ENCODE results near the gene TK2.

TK2 gene

GRCh38 chr16:66592241-66592640, 42.3 kb upstream of the TK2 start:
- Histone ChIP-seq H3K27ac (no peak overlapping the region), H3K36me3 (no peaks in the 10 kb centered on the region), H3K9me3 (ENCODE audit: severe bottlenecking) (no peaks in the 10 kb centered on the region), H3K4me3 (ENCODE audit: low read depth, low read length) (no peak overlapping the region), H3K27me3 (ENCODE audit: insufficient read depth, low read depth, severe bottlenecking) (no peaks in the 10 kb centered on the region)
- no peak for DNase-seq
- TF ChIP-seq CTCF (IDR thresholded peaks at IDR 0.05; ENCODE audit: low read depth, low read length): no peak

- no peaks in the 10 kb centered on the region for H3K9me3 ChIP-seq (ENCODE audit: severe bottlenecking)
- no peaks in the 10 kb centered on the region for H3K36me3 ChIP-seq
- H3K4me3 ChIP-seq (ENCODE audit: low read depth, low read length): no peak overlapping the region
- no peak for TF ChIP-seq CTCF (IDR thresholded peaks at IDR 0.05; ENCODE audit: low read depth, low read length)
- H3K27me3 ChIP-seq (ENCODE audit: insufficient read depth, low read depth, severe bottlenecking): no peaks in the 10 kb centered on the region
- no peak for DNase-seq
- H3K27ac ChIP-seq: no peak overlapping the region
Observed at GRCh38 chr16:66591018-66591417, 41.1 kb upstream of the TK2 start.

- DNase-seq: no peak
- Histone ChIP-seq H3K9me3 (ENCODE audit: severe bottlenecking) (no peaks in the 10 kb centered on the region), H3K4me3 (ENCODE audit: low read depth, low read length) (no peak overlapping the region), H3K36me3 (no peaks in the 10 kb centered on the region), H3K27me3 (ENCODE audit: insufficient read depth, low read depth, severe bottlenecking) (no peaks in the 10 kb centered on the region), H3K27ac (no peak overlapping the region)
- no peak for TF ChIP-seq CTCF (IDR thresholded peaks at IDR 0.05; ENCODE audit: low read depth, low read length)
Observed at GRCh38 chr16:66590322-66590721, 40.4 kb upstream of the TK2 start.

- TF ChIP-seq CTCF (IDR thresholded peaks at IDR 0.05; ENCODE audit: low read depth, low read length): peak; percentile 83
- no peak overlapping the region for H3K4me3 ChIP-seq (ENCODE audit: low read depth, low read length)
- H3K9me3 ChIP-seq (ENCODE audit: severe bottlenecking): no peaks in the 10 kb centered on the region
- DNase-seq: peak; percentile 50
- no peaks in the 10 kb centered on the region for H3K36me3 ChIP-seq
- no peak overlapping the region for H3K27ac ChIP-seq
- H3K27me3 ChIP-seq (ENCODE audit: insufficient read depth, low read depth, severe bottlenecking): no peaks in the 10 kb centered on the region
Observed at GRCh38 chr16:66588981-66589713, 39.2 kb upstream of the TK2 start.

GRCh38 chr16:66587881-66588600, 38.1 kb upstream of the TK2 start:
- TF ChIP-seq CTCF (IDR thresholded peaks at IDR 0.05; ENCODE audit: low read depth, low read length): no peak
- no peaks in the 10 kb centered on the region for H3K27me3 ChIP-seq (ENCODE audit: insufficient read depth, low read depth, severe bottlenecking)
- H3K36me3 ChIP-seq: no peaks in the 10 kb centered on the region
- no peak for DNase-seq
- H3K4me3 ChIP-seq (ENCODE audit: low read depth, low read length): no peak overlapping the region
- no peaks in the 10 kb centered on the region for H3K9me3 ChIP-seq (ENCODE audit: severe bottlenecking)
- no peak overlapping the region for H3K27ac ChIP-seq

Measured in WERI-Rb-1 (cell line).